H1 (cell line): ENCODE results near the gene SLC27A1.

Experiments
- CTCF ChIP-seq, 3 experiments: IDR thresholded peaks; 1 replicate in 2 of 3; 2 replicates in 1 of 3; pipeline versions ENCODE4 v1.5.1 to v1.6.1; 2011; ENCODE audit warnings: low read length in 3 of 3, mild to moderate bottlenecking in 3 of 3, inconsistent platforms in 2 of 3, low read depth in 1 of 3, moderate library complexity in 1 of 3; ENCODE audit not compliant: insufficient read depth in 1 of 3; ENCODE audit errors: control extremely low read depth in 1 of 3
- SP1 ChIP-seq: IDR thresholded peaks from 2 replicates; pipeline ENCODE4 v1.6.1; 2011; ENCODE audit warnings: low read depth, low read length

GRCh38 chr19:17424743-17425365 lies 45.5 kb upstream of the SLC27A1 start:
- TF ChIP-seq CTCF (IDR thresholded peaks at IDR 0.05; ENCODE audit: control extremely low read depth in 1 of 3, insufficient read depth in 1 of 3, low read depth in 1 of 3, low read length in 3 of 3), result peak; percentile 81 to 90 (median 81)
- peak; percentile 70; the same call in 1 of the 2 replicates for TF ChIP-seq SP1
